OCI-LY1 (cell line): ENCODE results near the gene EXOC6B.

ENCODE experiments used
- EZH2 ChIP-seq: fragments of 200-600 bp; sonication (generic), shearing (Covaris generic); IDR thresholded peaks from 2 replicates; pipeline ENCODE4 v1.8.0; 2017; ENCODE audit warnings: borderline replicate concordance, mixed run types, mild to moderate bottlenecking, antibody characterized with exemption, low read length, moderate library complexity, mixed read lengths
- TF ChIP-seq, protein P1 (sequence below): fragments of 200-600 bp; sonication (generic), shearing (Covaris generic); IDR thresholded peaks from 2 replicates; pipeline ENCODE4 v1.5.1; 2017; ENCODE audit warnings: mild to moderate bottlenecking, antibody characterized with exemption, low read length, moderate library complexity, mixed read lengths

DNA sequence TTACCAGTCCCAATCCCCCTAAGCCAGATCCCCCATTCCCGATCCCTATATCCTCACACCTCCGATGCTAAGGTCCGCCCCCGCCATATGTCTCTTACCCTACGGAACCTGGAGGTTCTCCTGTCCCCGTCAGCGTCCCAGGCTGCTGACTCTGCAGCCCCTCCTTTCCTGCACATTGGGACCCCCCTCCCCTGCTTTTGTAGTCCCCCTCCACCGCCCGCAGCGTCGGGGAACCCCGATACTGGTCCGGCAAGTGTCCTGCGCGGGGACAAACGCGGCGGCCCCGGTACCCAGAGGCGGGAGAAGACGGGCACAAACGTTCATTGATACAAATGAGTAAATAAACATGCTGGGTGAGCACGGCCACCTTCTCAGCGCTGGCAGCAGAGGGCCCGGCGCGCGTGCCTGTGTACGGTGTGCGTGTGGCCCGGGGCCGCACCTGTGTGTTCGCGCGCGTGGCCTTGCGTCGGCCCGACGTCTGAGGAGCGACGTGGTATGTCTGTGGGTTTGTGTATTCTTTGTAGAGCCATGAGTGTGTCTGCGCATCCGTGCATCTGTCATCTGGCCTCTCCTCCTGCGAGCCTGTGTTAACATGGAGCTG lies 676.2 kb downstream of the EXOC6B start:
- TF ChIP-seq, protein P1, sequence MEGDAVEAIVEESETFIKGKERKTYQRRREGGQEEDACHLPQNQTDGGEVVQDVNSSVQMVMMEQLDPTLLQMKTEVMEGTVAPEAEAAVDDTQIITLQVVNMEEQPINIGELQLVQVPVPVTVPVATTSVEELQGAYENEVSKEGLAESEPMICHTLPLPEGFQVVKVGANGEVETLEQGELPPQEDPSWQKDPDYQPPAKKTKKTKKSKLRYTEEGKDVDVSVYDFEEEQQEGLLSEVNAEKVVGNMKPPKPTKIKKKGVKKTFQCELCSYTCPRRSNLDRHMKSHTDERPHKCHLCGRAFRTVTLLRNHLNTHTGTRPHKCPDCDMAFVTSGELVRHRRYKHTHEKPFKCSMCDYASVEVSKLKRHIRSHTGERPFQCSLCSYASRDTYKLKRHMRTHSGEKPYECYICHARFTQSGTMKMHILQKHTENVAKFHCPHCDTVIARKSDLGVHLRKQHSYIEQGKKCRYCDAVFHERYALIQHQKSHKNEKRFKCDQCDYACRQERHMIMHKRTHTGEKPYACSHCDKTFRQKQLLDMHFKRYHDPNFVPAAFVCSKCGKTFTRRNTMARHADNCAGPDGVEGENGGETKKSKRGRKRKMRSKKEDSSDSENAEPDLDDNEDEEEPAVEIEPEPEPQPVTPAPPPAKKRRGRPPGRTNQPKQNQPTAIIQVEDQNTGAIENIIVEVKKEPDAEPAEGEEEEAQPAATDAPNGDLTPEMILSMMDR: no peak
- no peak for TF ChIP-seq EZH2
